Measurements from ENCODE around the gene TECPR1. TPM values are rescaled to one million over a fixed set of nuclear protein-coding genes. Genes with fewer than 3 reads are reported as not detected.

Gene TECPR1
- total and polyA plus RNA-seq, 2 of the 8 experiments (the other 6 are each of a cell fraction or from before 2014, with no cell fraction given): 1.3 to 11.1 TPM

DNA sequence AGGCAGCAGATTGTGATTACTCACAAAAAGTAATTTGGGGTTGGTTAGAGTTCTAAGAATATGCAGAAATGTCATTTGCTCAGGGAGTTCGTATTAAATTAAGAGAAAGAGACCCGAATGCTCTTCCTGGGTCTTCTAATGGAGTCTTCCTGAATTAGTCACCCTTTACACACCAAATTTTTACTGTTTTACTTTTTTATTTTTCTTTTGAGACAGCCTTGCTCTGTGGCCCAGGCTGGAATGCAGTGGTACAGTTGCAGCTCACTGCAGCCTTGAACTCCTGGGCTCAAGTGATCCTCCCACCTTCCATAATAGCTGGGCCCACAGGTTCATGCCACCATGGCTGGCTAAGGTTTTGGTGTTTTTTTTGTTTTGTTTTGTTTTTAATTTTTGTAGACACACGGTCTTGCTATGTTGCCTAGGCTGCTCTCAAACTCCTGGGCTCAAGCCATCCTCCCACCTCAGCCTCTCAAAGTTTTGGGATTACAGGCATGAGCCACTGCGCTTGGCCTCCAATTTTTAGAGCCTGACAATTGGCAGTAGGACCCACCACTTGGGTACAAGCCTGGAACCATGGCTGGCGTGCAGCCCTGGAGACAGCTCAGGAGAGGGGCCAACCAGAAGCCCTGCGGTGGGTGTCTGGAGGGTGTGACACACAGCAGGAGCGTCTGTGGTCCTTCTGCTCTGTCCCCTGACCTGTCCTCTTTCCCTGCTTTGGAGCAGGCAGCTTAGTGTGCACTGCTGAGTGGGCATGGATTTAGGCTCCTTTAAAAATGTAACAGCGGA lies 57.2 kb downstream of the TECPR1 start (continued):
- TF ChIP-seq FOSL1 (IDR thresholded peaks at IDR 0.05; ENCODE audit: insufficient read depth, low read depth, low read length): no peak
- no peak for TF ChIP-seq EP300 (IDR thresholded peaks at IDR 0.05; ENCODE audit: borderline replicate concordance in 1 of 2, low read depth in 2 of 2, low read length in 2 of 2)
- TF ChIP-seq SP1 (IDR thresholded peaks at IDR 0.05; ENCODE audit: low read depth, low read length): no peak
- TF ChIP-seq YY1 (IDR thresholded peaks at IDR 0.05; ENCODE audit: low read depth, low read length): no peak
- TF ChIP-seq SP2 (IDR thresholded peaks at IDR 0.05; ENCODE audit: low read length): no peak
- no peak for TF ChIP-seq SRF (IDR thresholded peaks at IDR 0.05; ENCODE audit: low read depth, low read length)
- no peak for TF ChIP-seq JUND (IDR thresholded peaks at IDR 0.05; ENCODE audit: low read length)
- TF ChIP-seq RAD21 (IDR thresholded peaks at IDR 0.05 in 1 of 2, conservative IDR thresholded peaks at IDR 0.05 in 1 of 2; ENCODE audit: low read depth in 2 of 2, low read length in 2 of 2): no peak
- TF ChIP-seq, protein P1, sequence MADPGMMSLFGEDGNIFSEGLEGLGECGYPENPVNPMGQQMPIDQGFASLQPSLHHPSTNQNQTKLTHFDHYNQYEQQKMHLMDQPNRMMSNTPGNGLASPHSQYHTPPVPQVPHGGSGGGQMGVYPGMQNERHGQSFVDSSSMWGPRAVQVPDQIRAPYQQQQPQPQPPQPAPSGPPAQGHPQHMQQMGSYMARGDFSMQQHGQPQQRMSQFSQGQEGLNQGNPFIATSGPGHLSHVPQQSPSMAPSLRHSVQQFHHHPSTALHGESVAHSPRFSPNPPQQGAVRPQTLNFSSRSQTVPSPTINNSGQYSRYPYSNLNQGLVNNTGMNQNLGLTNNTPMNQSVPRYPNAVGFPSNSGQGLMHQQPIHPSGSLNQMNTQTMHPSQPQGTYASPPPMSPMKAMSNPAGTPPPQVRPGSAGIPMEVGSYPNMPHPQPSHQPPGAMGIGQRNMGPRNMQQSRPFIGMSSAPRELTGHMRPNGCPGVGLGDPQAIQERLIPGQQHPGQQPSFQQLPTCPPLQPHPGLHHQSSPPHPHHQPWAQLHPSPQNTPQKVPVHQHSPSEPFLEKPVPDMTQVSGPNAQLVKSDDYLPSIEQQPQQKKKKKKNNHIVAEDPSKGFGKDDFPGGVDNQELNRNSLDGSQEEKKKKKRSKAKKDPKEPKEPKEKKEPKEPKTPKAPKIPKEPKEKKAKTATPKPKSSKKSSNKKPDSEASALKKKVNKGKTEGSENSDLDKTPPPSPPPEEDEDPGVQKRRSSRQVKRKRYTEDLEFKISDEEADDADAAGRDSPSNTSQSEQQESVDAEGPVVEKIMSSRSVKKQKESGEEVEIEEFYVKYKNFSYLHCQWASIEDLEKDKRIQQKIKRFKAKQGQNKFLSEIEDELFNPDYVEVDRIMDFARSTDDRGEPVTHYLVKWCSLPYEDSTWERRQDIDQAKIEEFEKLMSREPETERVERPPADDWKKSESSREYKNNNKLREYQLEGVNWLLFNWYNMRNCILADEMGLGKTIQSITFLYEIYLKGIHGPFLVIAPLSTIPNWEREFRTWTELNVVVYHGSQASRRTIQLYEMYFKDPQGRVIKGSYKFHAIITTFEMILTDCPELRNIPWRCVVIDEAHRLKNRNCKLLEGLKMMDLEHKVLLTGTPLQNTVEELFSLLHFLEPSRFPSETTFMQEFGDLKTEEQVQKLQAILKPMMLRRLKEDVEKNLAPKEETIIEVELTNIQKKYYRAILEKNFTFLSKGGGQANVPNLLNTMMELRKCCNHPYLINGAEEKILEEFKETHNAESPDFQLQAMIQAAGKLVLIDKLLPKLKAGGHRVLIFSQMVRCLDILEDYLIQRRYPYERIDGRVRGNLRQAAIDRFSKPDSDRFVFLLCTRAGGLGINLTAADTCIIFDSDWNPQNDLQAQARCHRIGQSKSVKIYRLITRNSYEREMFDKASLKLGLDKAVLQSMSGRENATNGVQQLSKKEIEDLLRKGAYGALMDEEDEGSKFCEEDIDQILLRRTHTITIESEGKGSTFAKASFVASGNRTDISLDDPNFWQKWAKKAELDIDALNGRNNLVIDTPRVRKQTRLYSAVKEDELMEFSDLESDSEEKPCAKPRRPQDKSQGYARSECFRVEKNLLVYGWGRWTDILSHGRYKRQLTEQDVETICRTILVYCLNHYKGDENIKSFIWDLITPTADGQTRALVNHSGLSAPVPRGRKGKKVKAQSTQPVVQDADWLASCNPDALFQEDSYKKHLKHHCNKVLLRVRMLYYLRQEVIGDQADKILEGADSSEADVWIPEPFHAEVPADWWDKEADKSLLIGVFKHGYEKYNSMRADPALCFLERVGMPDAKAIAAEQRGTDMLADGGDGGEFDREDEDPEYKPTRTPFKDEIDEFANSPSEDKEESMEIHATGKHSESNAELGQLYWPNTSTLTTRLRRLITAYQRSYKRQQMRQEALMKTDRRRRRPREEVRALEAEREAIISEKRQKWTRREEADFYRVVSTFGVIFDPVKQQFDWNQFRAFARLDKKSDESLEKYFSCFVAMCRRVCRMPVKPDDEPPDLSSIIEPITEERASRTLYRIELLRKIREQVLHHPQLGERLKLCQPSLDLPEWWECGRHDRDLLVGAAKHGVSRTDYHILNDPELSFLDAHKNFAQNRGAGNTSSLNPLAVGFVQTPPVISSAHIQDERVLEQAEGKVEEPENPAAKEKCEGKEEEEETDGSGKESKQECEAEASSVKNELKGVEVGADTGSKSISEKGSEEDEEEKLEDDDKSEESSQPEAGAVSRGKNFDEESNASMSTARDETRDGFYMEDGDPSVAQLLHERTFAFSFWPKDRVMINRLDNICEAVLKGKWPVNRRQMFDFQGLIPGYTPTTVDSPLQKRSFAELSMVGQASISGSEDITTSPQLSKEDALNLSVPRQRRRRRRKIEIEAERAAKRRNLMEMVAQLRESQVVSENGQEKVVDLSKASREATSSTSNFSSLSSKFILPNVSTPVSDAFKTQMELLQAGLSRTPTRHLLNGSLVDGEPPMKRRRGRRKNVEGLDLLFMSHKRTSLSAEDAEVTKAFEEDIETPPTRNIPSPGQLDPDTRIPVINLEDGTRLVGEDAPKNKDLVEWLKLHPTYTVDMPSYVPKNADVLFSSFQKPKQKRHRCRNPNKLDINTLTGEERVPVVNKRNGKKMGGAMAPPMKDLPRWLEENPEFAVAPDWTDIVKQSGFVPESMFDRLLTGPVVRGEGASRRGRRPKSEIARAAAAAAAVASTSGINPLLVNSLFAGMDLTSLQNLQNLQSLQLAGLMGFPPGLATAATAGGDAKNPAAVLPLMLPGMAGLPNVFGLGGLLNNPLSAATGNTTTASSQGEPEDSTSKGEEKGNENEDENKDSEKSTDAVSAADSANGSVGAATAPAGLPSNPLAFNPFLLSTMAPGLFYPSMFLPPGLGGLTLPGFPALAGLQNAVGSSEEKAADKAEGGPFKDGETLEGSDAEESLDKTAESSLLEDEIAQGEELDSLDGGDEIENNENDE (IDR thresholded peaks at IDR 0.05; ENCODE audit: insufficient replicate concordance, low read length): no peak
- no peak for TF ChIP-seq SIN3A (conservative IDR thresholded peaks at IDR 0.05 in 1 of 2, IDR thresholded peaks at IDR 0.05 in 1 of 2; ENCODE audit: low read depth in 1 of 2, low read length in 2 of 2)
